ENCODE measurements around the gene MAPT.
"Not testable (repeated sequence)": the region's sequence is repeated elsewhere in the genome, so short reads cannot be mapped to it uniquely, and the experiment has no call there.

The MAPT gene

DNA sequence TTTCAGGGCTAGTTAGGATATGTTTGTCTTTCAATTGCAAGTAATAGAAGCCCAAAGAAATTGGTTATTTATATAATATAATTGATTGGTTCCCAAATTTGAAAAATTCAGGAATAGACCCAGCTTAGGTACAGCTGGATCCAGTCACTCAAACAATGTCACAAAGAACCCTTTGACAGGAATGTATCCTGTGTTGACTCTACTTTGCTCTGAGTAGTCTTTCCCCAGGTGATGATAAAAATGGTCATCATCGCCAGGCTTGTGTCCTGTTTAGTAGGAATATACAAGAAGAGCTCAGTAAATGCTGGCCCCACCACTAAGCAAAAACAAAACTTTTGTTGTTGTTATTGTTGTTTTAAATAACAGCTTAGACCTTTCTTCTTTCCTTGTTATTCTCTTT, 35.0 kb downstream of the MAPT start:
- no peak for DNase-seq (ENCODE audit: low read depth)

DNA sequence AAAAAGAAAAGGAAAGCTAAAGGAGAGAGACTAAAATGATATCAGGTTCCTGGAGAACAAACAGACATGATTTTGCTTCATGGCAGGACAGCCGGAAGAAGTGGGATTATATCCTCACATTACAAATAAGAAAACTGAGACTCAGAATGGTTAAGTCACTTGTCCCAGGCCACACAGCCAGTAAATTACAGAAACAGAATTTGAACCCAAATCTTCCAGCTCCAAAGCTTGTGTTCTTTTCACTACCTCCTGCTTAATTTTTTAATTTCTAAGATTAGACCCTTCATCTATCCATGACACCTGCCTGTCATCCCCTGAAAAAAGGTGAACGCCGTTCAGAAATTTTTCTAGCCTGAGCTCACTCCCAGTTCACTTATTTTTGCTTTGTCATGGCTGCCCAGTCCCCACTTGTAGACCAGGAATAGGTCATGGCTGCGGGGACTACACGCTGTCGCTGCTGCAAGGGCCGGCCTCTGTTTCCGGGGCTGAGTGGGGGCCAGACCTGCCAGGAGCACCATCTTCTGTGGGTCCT, 36.1 kb downstream of the MAPT start:
- no peak for DNase-seq (ENCODE audit: low read depth)

DNA sequence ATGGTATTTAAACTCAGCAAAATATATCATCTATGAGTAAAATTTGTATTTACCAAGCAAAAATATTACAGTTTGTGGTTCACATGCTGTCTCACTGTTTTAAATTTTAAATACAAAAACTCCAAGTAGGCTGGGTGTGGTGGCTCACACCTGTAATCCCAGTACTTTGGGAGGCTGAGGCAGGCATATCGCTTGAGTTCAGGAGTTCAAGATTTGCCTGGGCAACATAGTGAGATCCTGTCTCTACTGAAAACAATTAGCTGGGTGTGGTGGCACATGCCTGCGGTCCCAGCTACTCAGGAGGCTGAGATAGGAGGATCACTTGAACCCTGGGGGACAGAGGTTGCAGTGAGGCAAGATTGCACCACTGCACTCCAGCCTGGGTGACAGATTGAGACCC, 37.3 kb downstream of the MAPT start:
- DNase-seq (ENCODE audit: low read depth), result no peak

DNA sequence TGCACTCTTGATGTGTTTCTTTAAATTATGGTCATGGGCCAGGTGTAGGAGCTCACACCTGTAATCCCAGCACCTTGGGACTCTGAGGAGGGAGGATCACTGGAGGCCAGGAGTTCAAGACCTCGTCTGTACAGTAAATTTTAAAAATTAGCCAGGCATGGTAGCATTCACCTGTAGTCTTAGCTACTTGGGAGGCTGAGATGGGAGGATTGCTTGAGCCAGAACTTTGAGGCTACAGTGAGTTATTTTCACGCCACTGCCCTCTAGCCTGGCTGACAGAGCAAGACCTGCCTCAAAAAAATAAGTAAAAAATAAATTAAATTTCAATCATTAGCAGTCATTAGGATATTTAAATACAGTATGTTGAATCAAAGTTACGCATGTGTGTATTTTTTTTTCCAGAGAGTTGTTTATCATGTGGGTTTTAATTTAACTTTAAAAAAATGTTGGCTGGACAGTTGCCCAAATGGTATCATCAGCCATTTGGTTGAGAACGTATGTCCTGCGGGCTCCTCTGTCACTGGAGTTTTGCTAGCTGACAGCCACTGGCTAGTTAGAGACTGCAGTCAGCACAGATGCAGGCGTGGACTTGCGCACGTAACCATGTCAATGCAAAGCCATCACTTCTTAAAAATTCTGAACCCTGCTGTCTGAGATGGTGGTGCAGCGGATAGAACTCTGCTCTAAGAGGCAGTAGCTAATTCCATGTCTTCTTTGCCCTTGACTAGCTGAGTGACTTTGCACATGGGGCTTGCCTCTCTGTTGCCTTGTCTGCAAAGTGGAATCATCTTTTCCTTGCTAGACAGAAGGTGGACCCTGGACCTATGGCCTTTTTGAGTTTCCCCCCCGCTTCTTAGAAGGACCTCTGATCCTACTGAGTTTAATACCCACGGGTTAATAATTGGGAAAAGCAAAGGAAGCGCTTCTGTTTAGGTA, 40.0 kb downstream of the MAPT start:
- no peak for DNase-seq (ENCODE audit: low read depth)

DNA sequence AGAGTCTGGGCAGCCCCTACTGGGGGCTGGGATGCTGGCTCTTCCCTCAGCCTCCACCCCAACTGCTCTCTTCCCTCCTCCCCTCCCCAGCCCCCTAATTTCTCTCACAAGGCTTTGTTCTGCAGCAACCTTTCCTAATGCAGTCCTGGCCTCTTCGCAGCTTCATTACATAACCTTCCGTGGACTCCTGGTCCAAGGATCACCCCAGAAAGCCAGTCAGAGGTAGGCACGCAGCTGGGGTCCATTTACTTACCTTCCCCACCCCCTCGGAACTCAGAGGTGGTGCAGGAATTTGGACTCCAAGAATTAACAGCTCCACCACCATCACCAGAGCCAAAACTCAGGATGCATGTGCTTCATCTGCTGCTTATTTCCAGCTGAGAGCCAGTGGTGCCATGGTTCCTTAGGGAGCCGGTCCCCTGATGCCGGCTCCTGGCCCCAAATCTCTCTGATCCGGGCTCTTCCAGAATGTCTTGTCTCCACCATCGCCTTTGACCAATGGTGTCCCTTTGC, 40.9 kb downstream of the MAPT start:
- no peak for DNase-seq (ENCODE audit: low read depth)

DNA sequence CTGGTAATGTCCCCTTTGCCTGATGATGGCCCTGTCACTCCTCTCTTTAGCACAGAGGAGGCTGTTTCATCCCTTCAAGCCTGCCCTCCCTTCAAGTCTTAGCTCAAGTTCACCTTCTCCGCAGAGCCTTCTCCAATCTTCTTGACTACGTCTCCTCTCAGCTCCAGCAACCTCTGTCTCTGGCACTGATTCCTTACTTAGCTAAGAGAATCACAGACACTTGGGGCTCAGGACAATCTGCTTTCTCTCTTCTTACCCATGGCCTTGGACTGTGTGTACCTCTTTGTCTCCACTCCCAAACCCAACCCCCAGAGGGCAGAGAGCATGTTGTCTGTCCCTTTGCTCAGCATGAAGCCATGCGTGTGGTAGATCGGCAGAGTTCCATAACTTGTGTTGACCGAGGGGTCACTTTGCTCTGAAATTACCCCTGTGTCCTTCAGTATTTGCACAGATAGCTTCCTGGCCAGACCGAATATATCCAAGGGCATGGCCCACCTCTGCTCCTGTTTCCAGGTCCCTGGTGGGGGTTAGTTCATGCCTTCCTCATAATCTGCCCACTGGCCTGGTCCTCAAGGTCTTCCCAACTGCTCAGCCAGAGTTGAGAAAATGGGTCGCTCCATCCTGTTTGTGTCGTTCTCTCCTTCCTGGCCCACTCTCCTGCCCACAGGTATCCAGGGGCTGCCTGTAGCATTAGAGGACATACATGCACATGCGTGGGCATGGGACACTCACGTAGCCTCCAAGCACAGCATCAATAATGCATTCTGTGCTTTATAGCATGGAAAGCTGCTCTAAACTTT, 41.6 kb downstream of the MAPT start:
- DNase-seq (ENCODE audit: low read depth), result no peak

DNA sequence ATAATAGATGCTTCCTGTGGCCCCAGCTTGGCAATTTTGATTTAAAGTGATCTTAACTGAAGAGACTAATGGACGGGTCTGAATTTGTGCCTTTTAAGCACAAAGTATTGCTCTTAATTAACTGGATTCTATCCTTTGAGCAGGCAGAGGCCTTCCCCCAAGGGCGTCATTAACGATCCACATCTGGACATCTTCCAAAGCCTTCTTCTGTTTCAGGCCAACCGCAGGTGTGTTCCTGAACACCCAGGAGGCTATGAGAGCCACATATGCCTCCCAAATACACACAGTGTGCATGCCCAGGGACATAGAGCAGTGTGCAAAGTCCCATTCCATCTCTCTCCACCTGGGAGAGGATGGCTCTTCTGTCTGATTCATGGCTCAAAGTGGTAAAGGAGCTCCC, 42.3 kb downstream of the MAPT start:
- DNase-seq (ENCODE audit: low read depth), result no peak

DNA sequence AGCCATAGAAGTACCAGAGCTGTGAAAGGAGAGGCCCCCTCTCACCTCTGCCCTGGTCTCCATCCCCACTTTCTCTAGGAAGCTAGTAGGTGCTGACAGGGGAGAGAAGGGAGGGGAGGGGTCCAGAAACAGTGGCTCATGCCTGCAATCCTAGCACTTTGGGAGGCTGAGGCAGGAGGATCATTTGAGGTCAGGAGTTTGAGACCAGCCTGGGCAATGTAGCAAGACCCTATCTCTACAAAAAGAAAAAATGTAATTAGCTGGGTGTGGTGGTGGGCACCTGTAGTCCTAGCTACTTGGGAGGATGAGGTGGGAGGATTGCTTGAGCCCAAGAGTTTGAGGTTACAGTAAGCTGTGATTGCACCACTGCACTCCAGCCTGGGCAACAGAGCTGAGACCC, 42.8 kb downstream of the MAPT start:
- not testable (repeated sequence) for DNase-seq (ENCODE audit: low read depth)

DNA sequence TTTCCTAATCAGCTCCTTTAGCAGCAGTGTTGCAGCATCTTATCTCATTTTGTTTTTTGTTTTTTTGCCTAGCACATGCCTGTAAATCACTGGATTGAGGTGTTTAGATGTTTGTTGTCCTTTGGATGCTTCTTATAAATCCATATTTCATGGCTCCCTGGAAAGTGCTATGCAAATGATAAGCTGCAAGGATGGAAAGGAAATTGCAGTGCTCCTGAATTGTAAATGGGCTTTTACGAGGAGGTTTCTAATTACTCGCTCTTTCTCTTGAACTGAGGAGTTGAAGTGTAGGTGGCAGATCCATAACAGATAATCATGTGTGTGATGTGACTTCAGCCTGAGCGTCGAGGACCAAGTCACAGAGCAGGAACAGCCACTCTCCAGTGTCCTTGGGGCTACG, 45.0 kb downstream of the MAPT start:
- no peak for DNase-seq (ENCODE audit: low read depth)

DNA sequence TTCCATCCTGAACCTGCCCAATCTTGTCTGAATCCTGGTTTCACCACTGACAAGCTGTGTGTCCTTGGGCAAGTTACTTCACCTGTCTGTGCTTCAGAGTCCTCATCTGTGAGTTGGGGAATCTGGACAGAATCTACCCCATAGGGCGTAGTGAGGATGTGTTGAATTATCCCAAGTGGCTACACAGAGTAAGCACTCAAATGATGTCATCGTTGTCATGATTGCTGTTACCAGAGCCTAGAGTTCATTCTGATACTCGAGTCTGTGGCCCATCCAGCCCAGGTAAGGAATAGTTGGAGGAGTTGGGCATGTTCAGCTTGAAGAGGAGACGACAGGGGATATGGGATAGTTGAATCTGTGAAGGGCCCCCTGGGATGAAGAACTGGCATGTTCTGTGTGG, 45.9 kb downstream of the MAPT start:
- DNase-seq (ENCODE audit: low read depth), result no peak

DNA sequence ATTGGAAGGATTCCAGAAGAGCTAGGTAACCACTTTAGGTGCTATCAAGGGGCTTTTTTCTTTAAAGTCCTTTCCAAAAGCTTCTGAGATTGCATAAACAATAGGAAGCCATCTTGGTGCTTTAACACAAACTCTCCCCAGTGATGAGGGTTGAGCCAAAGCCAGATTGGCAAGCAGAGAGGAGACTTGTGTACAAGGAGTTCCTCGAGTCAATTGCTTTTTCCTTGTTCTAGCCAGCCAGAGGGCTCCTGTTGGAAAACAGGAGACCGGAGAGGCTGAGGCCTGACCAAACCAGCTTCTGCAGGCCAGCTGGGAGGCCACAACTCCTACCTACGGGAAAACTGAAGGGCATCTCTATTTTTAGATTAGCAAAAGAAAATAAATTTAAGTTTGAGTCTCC, 46.5 kb downstream of the MAPT start:
- DNase-seq (ENCODE audit: low read depth), result no peak

DNA sequence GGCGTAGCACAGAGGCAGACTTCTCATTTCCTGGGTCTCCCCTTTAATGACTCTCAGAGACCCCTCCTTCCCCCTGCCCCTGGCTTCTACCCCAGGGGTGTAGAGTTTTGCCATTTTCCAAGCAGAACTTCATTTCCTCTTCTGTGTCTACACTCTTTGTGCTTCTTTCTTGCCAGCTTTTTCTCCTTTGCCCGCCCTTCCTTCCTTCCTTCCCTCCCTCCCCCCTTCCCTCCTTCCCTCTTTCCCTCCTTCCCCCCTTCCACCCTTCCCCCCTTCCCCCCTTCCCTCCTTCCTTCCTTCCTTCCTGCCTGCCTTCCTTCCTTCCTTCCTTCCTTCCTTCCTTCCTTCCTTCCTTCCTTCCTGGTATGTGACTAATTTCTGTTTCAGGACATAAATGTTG, 47.0 kb downstream of the MAPT start:
- no peak for DNase-seq (ENCODE audit: low read depth)

DNA sequence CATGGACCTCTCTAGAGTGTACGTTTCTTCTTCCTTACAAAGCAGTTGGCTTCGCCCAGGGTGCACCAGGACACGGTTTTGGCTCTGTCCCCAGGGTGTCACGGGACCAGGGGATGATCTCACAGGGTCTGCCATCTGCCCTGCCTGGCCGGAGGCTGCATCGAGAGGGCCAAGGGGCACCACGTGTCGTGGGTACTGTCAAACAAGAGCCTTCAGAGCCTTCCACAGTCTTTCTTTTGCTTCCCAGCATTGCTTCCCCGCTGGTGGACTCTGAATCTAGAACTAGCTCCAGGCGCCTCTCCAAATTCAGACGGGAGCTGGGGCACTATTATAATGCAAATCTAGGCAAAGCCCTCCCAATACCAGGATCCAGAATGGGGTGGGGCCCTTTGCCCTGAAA, 47.9 kb downstream of the MAPT start:
- DNase-seq (ENCODE audit: low read depth), result no peak

DNA sequence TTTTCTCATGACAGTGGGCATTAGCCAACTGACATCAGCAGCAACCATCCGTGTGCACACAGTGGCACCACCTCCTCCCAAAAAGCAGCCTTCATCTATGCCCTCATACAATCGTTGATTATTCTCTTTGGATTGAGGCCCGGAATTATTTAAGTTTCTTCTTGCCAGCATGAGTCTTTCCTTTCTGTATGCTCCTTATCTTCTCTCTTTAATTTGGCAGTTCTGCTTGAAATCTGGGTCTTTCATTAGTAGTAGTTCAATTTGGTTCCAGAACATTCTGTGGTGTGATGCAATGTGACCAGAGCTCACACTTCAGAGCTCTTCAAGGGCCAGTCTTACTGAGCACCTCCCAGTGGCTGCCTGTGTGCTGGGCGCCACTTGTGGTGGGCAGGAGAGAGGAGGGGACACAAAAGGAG, 52.5 kb downstream of the MAPT start:
- DNase-seq (ENCODE audit: low read depth), result no peak

DNA sequence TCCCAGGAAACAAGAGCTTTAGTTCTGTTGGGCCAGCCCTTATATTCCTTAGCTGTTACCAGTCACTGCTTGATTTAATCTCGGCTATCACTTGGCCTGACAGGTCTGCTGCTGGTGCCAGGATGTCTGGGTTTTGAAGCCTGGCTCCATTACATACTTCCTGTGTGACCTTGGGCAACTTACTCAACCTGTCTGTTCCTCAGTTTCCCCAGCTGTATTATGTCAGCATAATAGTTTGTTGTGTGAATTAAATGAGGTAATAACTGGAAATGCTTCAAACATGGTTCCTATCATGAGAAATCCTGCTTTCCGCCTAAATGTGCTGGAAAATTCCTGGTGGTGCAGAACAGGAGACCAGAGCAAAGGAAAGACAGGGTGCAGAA, 54.1 kb downstream of the MAPT start:
- DNase-seq (ENCODE audit: low read depth), result no peak

DNA sequence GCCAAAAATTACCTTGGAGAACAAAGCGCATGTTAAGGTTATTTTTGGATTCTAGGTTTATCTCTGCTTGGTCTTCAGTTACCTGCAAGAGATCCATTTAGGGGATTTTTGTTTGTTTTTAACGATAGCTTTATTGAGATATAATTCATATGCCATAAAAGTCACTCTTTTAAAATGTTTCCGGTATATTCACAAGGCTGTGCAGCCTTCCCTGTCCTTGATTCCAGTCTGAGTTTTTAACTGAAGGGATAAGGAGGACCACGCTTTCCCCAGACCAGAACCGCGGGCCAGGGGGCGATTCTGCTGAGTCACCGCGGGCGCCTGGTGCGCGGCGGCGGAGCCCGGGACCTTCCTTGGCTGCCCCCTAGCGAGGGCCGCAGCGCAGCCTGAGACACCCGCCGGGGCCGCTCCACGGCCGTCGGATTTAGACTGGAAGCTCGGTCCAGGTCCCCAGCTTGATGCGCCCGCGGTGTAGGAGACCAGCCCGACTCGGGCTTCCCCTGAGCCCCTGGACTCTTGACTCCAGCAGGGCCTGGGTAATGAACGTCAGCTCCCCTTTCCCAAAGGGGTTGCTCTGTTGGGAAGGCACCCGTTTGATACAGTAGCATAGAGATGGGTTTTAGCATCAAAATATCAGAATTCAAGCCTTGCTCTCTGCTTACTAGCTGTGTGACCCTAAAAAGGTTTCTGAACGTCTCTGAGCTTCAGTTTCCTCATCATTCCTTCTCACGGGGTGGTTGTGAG, 54.7 kb downstream of the MAPT start:
- peak; percentile 43 for DNase-seq (ENCODE audit: low read depth)

DNA sequence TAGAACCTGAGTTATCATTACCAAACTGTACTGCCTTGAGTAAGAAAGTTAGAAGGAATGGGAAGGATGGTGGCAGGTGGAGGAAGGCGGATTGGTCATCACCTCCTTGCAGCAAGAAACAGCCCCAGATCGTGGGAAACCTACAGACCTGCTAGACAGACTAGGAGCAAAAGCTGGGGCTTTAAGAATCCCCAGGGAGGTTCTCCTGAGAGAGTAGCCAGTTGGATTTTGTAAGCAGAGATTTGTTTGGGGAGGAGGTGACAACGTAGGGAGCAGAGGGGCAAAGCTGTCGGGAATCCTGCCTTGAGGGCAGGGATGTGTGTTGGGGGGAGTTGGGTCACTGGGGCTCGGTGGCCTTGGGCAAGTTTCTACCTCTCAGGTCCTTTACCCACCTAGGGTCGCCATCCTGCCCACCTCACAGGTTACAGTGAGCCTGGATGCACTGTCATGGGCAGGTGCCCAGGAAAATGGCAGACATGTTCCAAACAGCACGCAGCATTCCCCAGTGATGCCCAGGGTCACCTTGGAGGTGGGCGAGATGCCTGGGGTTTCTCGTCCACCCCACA, 55.5 kb downstream of the MAPT start:
- no peak for DNase-seq (ENCODE audit: low read depth)

DNA sequence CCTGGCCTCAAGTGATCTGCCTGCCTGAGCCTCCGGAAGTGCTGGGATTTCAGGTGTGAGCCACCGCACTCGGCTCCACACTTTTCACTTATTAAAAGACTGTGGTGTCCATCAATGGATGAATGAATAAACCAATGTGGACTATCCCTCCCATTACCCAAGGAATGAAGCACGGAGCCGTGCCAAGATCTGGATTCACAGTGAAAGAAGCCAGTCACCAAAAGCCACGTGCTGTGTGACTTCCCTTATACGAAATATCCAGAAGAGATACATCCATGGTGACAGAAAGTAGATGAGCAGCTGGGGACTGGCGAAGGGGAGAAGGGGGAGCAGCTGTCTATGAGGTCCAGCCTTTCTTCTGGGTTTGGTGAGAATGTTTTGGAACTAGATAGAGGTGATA, 56.5 kb downstream of the MAPT start:
- DNase-seq (ENCODE audit: low read depth), result no peak

DNA sequence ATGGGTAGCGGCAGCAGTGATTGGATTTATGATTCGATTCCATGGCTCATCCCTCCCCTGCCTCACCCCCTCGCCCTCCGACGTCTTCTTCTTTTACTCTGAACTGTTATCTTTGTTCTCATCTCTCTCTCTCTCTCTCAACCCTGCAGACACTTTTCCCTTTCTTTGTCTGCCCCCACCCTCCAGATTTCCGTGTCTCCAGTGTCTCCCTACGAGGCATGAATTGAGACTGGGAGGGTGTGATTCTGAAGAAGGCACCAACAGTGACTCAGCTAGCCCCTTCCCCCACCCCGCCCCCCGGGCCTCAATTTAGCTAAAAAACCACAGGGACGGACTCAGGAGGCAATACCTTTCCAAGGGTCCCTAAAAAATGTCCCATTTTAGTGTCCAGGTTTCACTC, 57.0 kb downstream of the MAPT start:
- no peak for DNase-seq (ENCODE audit: low read depth)

DNA sequence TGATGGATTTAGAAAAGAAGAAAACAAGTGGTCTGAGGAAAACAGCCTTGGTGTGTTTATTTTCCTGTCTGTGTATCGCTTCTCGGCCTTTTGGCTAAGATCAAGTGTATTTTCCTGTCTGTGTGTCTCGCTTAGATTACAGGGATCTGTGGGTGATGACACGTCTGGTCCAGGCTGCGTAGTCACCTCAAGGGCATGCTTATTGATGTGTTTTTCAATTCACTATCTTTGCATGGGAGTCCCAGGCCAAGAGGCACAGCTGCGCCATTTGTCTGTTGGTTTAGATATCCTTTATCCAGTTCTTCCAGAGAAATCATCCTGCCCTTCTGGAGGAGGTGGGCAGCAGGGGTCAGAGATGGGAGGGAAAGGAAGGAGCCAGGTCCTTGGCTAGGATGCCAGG, 57.6 kb downstream of the MAPT start:
- DNase-seq (ENCODE audit: low read depth), result no peak

DNA sequence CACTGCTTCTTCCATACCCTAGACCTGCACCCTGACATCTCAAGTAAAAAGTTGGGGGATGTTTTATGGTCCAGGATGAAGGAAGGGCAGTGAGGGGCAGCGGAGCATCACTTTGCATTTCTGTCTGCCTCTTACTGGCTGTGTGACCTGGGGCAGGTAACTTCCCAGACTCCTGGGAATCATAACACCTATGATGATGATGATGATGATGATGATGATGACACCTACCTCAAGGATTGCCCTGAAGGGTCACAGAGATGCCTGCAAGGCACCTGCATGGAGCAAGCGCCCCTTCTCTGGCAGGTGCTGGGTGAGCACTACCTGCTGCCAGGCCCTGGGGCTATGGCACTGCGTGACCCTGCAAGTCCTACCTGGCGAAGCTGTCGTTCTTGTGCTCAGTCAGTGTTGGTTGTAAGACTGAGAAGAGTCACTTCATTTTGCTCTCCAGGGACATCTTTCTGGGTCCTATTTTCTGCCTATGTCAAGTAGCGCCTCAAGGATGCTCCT, 58.5 kb downstream of the MAPT start:
- no peak for DNase-seq (ENCODE audit: low read depth)

DNA sequence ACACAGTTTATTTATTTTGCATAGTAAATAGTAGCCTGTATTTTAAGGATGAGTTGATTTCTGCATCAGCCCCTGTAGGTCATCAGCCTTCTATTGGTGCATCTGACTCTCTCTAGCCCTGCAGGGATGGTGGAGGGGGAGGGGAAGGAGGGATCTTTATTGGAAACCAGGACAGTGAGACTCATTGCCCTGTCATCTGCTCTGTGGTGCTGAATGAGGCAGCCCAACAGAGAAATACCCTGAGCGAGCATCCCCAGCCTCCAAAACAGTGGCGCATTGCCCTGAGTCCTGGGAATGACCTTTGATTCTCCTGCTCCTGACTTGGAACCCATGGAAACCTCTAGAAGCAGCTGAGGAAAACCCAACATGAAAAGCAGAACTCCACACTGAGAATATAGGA, 59.2 kb downstream of the MAPT start:
- no peak for DNase-seq (ENCODE audit: low read depth)
